ENCODE data around the gene ERI2. TPM values are rescaled to one million over a fixed set of nuclear protein-coding genes. Genes with fewer than 3 reads are reported as not detected.
"Not testable (repeated sequence)": the region's sequence is repeated elsewhere in the genome, so short reads cannot be mapped to it uniquely, and the experiment has no call there.

ERI2 gene
- total and polyA plus RNA-seq, 4 donors = 5.9 to 29.7 (median 10.9) TPM

GRCh38 chr16:20812510-20812909 is 6.2 kb upstream of the ERI2 start:
- ATAC-seq (ENCODE audit: insufficient read depth, low FRiP score) = no peak
- Histone ChIP-seq H3K36me3 (ENCODE audit: control insufficient read depth in 4 of 4, insufficient read depth in 4 of 4, low read length in 4 of 4) (peaks cover 0 to 14% (median 5%) of the 10 kb centered on the region in 4 donors), H3K4me1 (ENCODE audit: control insufficient read depth in 5 of 5, insufficient read depth in 5 of 5, low read length in 5 of 5) (peaks cover 0 to 3% (median 0%) of the 10 kb centered on the region in 5 donors), H3K27me3 (ENCODE audit: control insufficient read depth in 3 of 3, insufficient read depth in 3 of 3, low read length in 2 of 3) (no peaks in the 10 kb centered on the region), H3K27ac (ENCODE audit: low read depth in 1 of 2, low read length in 1 of 2) (no peak overlapping the region), H3K9me3 (ENCODE audit: control insufficient read depth in 4 of 4, insufficient read depth in 3 of 4, low read length in 3 of 4) (no peaks in the 10 kb centered on the region), H3K4me3 (no peak overlapping the region), H3K9ac (ENCODE audit: insufficient read depth in 1 of 2, low read length in 2 of 2) (no peak overlapping the region)
- TF ChIP-seq CTCF (IDR thresholded peaks at IDR 0.05; ENCODE audit: control extremely low read depth, extremely low read depth) = no peak
- 74 to 81% methylated on average over 2 of the region's 2 CpGs for WGBS, 2 donors
- DNase-seq = no peak

GRCh38 chr16:20811889-20812439 is 5.7 kb upstream of the ERI2 start:
- H3K27ac ChIP-seq (ENCODE audit: low read depth in 1 of 2, low read length in 1 of 2) = no peak overlapping the region
- DNase-seq (no peak), ATAC-seq (ENCODE audit: insufficient read depth, low FRiP score) (no peak)
- WGBS, 2 donors = 92 to 96% methylated on average over 10 of the region's 10 CpGs
- no peak overlapping the region for H3K9ac ChIP-seq (ENCODE audit: insufficient read depth in 1 of 2, low read length in 2 of 2)
- no peak overlapping the region for H3K4me3 ChIP-seq
- no peaks in the 10 kb centered on the region for H3K27me3 ChIP-seq (ENCODE audit: control insufficient read depth in 3 of 3, insufficient read depth in 3 of 3, low read length in 2 of 3)
- no peak for TF ChIP-seq CTCF (IDR thresholded peaks at IDR 0.05; ENCODE audit: control extremely low read depth, extremely low read depth)
- H3K36me3 ChIP-seq (ENCODE audit: control insufficient read depth in 4 of 4, insufficient read depth in 4 of 4, low read length in 4 of 4) = peaks cover 0 to 11% (median 5%) of the 10 kb centered on the region in 4 donors
- H3K9me3 ChIP-seq (ENCODE audit: control insufficient read depth in 4 of 4, insufficient read depth in 3 of 4, low read length in 3 of 4) = no peaks in the 10 kb centered on the region
- peaks cover 0 to 7% (median 0%) of the 10 kb centered on the region in 5 donors for H3K4me1 ChIP-seq (ENCODE audit: control insufficient read depth in 5 of 5, insufficient read depth in 5 of 5, low read length in 5 of 5)

GRCh38 chr16:20807862-20808261 is 1.6 kb upstream of the ERI2 start:
- Histone ChIP-seq H3K27ac (ENCODE audit: low read depth in 1 of 2, low read length in 1 of 2) (no peak overlapping the region), H3K4me1 (ENCODE audit: control insufficient read depth in 5 of 5, insufficient read depth in 5 of 5, low read length in 5 of 5) (peaks cover 0 to 10% (median 3%) of the 10 kb centered on the region in 5 donors)
- no peak for TF ChIP-seq CTCF (IDR thresholded peaks at IDR 0.05; ENCODE audit: control extremely low read depth, extremely low read depth)

DNA sequence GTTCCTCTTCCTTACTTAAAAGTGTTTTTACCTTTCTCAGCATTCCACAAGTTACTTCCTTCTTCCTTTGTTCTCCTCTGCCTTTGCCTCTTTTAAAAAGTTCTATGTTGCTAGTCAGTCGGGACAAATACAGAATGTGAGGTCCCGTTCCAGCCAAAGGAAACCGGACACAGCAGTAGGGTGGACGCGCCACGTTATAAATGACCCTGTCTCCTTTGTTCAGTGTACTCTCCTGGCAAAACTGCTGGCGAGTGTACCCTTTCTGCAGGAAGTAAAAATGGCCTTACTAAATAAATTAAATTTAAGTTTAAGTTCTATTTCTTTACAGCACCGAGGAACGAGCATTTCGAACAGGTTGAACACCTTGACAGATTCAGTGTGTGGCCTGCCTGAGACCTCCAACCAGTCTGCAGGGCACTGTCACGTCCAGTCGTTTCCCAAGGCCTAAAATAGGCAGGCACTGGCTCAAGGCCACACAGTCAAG is 546 bp downstream of the ERI2 start:
- peak in 1 of 3 donors; percentile 15 for DNase-seq
- H3K4me1 ChIP-seq (ENCODE audit: control insufficient read depth in 5 of 5, insufficient read depth in 5 of 5, low read length in 5 of 5); H3K9me3 ChIP-seq (ENCODE audit: control insufficient read depth in 4 of 4, insufficient read depth in 3 of 4, low read length in 3 of 4); ATAC-seq (ENCODE audit: insufficient read depth, low FRiP score); H3K27me3 ChIP-seq (ENCODE audit: control insufficient read depth in 3 of 3, insufficient read depth in 3 of 3, low read length in 2 of 3); H3K36me3 ChIP-seq (ENCODE audit: control insufficient read depth in 4 of 4, insufficient read depth in 4 of 4, low read length in 4 of 4): not testable (repeated sequence)
- Histone ChIP-seq H3K9ac (ENCODE audit: insufficient read depth in 1 of 2, low read length in 2 of 2) (peak overlapping the region; percentile 25 to 87), H3K27ac (ENCODE audit: low read depth in 1 of 2, low read length in 1 of 2) (peak overlapping the region; percentile 89 to 92), H3K4me3 (peak overlapping the region; percentile 94)
- WGBS, 2 donors = 4 to 9% methylated on average over 12 of the region's 12 CpGs

More at GRCh38 chr16:20807862-20808261, 1.6 kb upstream of the ERI2 start:
- Histone ChIP-seq H3K9me3 (ENCODE audit: control insufficient read depth in 4 of 4, insufficient read depth in 3 of 4, low read length in 3 of 4) (no peaks in the 10 kb centered on the region), H3K4me3 (no peak overlapping the region), H3K27me3 (ENCODE audit: control insufficient read depth in 3 of 3, insufficient read depth in 3 of 3, low read length in 2 of 3) (no peaks in the 10 kb centered on the region), H3K9ac (ENCODE audit: insufficient read depth in 1 of 2, low read length in 2 of 2) (no peak overlapping the region), H3K36me3 (ENCODE audit: control insufficient read depth in 4 of 4, insufficient read depth in 4 of 4, low read length in 4 of 4) (no peaks in the 10 kb centered on the region)
- no peak for DNase-seq
- no peak for ATAC-seq (ENCODE audit: insufficient read depth, low FRiP score)
- 88 to 93% methylated on average over 11 of the region's 11 CpGs for WGBS, 2 donors

All from lung (tissue), 12 donors.